T-helper 2 cell (primary cell): Measurements from ENCODE around the gene COG5.
A peak's percentile ranks its signal among the peaks of the same experiment; 100 is the strongest.

Experiments
- DNase-seq, 5 experiments: peaks; one replicate each; pipeline versions ENCODE4 v3.0.0 to v3.0.0-alpha.2; 2012 to 2022

Gene COG5

DNA sequence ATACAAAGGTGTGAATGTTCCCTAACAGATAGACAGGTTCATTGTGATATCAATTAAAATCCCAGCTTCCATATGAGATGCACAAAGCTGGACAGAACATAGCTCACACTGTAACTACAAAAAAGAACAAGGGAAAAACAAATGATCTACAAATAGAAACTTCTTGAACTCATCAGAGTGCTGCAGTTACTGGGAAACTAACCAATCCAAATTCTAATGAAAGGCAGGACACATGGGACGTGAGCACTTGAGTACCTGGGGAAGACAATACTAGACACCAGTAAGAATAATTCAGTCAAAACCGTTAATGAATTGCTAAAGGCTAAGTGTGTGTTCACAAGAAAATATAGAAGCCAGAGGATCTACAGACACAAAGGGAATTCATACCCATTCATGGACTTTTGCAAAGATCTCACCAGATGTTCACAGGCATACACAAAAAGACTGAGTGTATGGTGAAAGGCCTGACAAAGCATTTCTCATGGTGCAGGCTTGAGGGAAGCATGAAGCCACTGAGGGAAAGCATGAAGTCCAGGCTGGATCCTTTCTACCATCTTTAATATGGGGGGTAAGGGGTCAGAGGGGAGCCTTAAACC lies 101.7 kb downstream of the COG5 start:
- no peak for DNase-seq

DNA sequence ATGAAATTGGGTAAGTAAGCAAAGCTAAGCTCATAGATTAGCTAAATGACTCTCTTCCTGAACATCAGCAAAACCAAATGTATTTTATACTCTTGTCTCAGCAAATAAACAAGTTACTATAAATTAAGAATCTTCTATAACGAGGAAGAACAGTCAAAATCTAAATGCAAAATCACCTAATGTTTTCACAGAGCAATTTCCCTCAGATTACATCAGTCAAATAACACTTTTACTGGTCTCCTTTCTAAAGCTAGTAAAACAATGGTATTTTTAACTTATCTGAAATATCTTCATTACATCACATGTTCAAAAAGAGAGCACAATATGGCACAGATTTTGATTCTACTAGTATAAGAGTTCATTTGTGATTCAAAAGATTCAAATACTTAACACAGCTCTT lies 110.3 kb downstream of the COG5 start:
- no peak for DNase-seq

GRCh38 chr7:107450970-107451369 lies 112.8 kb downstream of the COG5 start:
- DNase-seq: no peak

DNA sequence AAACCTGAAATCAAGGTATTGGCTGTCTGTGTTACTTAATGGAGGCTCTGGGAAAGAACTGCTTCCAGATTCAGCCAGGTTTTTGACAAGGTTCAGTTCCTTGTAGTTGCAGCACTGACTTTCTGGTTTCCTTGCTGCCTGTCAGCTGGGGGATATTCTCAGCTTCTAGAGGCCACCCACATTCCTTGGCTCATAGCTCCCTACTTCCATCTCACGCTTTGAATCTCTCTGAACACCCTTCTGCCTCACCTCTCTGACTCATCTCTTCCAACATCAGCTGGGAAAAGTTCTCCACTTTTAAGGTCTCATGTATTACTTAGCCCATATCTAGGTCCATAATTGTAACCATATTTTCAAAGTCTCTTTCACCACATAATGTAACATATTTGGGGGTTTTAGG lies 116.7 kb downstream of the COG5 start:
- no peak for DNase-seq

GRCh38 chr7:107446531-107446930 lies 117.2 kb downstream of the COG5 start:
- DNase-seq: peak in 1 of 5 experiments; percentile 11

GRCh38 chr7:107442678-107443077 lies 121.0 kb downstream of the COG5 start:
- no peak for DNase-seq

DNA sequence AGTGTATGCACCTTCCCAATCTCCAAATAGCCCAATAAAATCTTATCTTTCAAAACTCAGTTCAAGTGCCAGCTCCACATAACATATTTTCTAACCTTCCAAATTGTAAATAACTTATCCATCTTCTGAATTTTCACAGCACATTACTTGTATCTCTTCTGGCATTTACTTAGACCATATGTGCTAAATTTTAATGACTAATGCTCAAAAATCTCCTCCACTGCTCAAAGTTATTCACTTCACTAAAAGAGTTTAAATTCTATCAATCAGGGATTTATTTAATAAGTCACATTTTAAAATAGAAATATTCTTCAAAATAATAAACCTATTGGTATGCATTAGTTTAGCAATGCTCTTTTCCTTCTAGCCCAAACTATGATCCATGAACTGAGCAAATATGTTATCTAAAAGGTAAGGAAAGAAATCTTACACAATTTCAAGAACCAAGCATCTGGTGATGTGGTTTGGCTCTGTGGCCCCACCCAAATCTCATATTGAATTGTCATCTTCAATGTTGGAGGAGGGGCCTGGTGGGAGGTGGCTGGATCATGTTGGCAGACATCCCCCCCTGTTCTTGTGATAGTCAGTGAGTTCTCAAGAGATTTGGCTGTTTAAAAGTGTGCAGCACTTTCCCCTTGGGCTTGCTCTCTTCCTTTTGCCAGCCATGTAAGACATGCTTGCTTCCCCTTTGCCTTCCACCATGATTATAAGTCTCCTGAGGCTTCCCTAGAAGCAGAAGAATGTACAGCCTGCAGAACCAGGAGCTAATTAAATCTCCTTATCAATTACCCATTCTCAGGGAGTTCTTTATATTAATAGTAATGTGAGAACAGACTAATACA lies 121.9 kb downstream of the COG5 start:
- DNase-seq: no peak

GRCh38 chr7:107439025-107439424 lies 124.7 kb downstream of the COG5 start:
- DNase-seq: no peak

- DNase-seq: no peak
Measured at GRCh38 chr7:107435749-107436148, 128.0 kb downstream of the COG5 start.

GRCh38 chr7:107432261-107432660 lies 131.5 kb downstream of the COG5 start:
- DNase-seq: no peak

DNA sequence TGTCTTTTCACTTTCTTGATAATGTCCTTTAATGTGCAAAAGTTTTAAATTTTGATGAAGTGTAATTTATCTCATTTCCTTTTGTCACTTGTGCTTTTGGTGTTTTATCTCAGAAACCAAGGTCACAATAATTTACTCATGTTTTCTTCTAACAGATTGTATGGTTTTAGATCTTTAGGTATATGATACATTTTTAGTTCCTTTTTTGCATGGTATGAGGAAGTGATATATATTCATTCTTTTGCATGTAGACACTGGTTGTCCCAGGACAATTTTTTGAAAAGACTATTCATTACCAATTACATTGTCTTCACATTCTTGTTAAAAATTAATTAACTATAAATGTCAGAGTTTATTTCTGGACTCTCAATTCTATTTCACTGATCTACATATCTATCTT lies 133.7 kb downstream of the COG5 start:
- no peak for DNase-seq

GRCh38 chr7:107428642-107429041 lies 135.1 kb downstream of the COG5 start:
- no peak for DNase-seq

GRCh38 chr7:107427462-107427861 lies 136.3 kb downstream of the COG5 start:
- no peak for DNase-seq

DNA sequence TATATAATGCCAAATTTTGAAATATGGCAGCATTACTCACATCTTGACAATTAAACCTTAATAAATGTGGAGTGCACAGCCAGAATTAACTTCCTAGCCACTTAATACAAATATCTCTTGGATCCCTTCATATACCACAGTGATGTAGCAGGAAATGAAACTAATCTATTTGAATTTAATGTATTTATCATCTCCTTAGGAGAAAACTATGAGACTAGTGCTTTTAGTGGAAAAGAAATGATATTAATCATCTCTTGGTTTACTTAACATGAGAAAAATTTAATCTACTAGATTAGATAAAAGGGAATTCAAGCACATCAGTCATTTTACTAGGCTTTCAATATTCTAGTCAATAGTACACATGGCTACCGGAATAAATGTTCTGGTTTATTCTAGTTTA lies 149.5 kb downstream of the COG5 start:
- no peak for DNase-seq

GRCh38 chr7:107408349-107408748 lies 155.4 kb downstream of the COG5 start:
- no peak for DNase-seq

DNA sequence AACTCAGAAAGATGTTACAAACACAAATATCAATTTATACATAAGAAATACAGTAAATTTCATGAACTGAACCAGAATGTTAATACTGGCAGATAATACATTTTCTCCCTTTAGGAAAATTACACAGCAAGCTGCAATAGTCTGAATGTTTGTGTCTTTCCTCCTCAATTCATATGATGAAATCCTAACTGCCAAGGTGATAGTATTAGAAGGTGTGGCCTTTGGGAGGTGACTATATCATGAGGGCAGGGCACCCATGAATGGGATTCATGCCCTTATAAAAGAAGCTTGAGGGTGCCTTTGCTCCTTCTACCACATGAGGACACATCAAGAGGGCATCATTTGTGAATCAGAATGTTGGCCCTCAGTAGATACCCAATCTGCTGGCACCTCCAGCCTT lies 158.2 kb downstream of the COG5 start:
- no peak for DNase-seq

DNA sequence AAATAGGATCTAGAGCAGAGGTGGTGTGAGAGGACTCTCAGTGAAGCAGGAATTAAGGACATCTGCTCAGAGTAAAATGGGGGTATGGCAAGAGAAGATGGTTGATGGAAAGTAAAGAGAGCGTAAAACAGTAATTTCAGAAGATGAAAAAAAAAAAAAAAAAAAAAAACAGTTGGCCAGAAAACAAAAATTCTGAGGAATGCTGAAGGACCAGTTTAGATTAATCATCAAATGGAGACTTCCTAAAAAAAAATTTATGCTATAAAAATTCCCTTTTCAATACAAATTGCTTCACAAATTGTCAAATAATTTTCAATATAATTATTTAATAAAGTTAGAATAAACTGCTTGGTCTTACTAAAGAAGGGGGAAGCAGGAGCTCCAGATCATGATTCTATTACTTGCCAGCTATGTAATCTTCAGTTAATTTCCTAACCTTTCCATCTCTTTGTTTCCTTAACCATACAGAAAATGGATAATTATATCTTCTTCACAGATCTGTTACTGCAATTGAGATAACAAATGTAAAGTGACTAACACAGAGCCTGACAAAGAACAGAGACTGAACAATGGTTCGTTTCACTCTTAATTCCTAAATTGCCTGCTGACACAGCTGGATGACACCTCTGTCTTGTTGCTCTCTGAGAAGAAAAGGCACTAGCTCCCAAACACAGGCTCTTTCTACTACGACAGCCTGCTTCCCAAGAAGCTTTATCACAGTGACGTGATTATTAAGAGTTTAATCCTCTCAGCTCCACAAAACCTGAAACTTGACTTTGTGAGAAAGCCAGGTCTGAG lies 158.8 kb downstream of the COG5 start:
- no peak for DNase-seq

- no peak for DNase-seq
Measured at GRCh38 chr7:107398161-107398560, 165.6 kb downstream of the COG5 start.

DNA sequence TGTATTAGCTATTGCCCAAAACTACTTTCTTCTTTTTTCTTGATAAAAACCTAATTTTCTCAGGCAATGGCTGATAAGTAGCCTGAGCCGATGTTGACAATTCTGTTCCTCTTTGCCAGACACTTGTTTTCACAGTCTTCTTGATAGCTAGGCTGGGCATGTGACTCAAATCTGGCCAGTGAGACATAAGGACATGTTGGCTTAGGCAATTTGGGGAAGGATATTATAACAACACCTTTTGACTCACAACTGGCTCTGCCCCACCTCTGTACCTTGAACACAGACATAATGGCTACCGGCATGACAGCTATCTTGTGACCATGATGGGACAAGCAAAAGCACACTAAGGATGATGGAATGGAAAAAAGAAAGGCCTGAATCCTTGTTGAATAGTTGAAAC lies 166.7 kb downstream of the COG5 start:
- DNase-seq: no peak

DNA sequence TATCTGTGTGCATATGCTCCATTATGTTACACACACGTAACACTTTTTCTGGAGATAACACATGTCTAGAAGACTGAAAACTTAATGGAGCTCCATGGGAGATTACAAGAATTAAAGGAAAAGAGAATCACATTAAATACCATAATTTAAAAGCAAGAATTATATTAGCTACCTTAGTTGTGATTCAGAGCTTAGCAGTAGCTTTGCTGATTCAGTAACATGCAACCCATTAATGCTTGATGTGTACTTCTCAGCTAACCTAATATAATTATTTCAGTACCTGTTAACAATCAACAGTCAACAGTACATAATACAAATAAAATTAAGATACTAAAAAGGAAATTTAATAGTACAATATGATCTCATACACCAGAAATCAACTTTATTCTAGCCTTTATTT lies 167.6 kb downstream of the COG5 start:
- no peak for DNase-seq

- no peak for DNase-seq
Measured at GRCh38 chr7:107394831-107395230, 168.9 kb downstream of the COG5 start.

DNA sequence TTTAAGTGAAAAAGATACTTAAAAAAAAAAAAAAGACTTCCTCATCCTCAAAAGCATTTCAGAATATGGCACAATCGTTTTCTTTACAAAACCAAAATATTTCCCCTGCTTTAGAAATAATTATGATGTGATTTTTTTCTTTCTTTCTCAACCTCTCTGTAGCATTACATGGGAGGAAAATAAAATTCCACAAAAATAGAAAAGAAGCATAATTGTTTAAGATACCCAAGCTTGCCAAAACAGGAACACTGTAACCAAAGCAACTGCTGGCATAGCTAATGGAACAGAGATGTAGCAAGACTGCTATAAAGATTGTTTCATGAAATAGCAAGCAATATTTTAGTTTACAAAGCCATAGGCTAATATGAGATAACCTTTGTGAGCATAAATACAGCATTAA lies 169.4 kb downstream of the COG5 start:
- DNase-seq: no peak

DNA sequence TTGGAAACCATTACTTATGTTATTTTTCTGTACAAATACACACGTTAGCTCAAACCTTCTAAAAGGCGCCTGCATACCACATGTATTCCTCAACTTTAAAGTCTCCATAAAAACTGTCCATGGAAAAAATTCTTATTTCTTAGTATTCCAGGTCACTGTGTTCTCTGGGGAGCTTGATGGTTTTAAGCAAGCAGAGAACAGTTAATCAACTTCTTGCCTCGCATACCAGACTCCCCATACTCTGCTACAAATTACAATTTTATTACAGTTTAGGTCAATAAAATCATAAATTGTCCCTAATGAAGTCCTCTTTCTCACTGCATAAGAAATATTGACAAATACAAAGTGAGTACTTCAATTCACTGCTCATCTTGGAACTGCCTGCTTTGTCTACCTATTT lies 170.9 kb downstream of the COG5 start:
- DNase-seq: no peak

- DNase-seq: no peak
Measured at GRCh38 chr7:107390916-107391315, 172.8 kb downstream of the COG5 start.
